Right lobe of liver (tissue), 6 donors: ENCODE data around the gene MAGI1. TPM values are rescaled to one million over a fixed set of nuclear protein-coding genes. Genes with fewer than 3 reads are reported as not detected.
A peak's percentile ranks its signal among the peaks of the same experiment; 100 is the strongest.

Experiments used
- ATAC-seq, 4 donors: fragments of 200-7000 bp; cut with Tn5 transposase; one replicate each; pipeline ENCODE4 v1.9.1; 2020; ENCODE audit warnings: mild to moderate bottlenecking in 4 of 4, moderate library complexity in 4 of 4
- DNase-seq, 3 donors: peaks; one replicate each; pipeline ENCODE4 v3.0.0-alpha.2; 2020
- H3K27ac ChIP-seq, 3 donors: fragments of 200-600 bp; one replicate each; pipeline ENCODE4 v1.8.0; 2022
- H3K27me3 ChIP-seq, 2 donors: fragments of 200-600 bp; one replicate each; pipeline ENCODE4 v1.8.0; 2022
- H3K36me3 ChIP-seq, 4 donors: fragments of 200-600 bp; sonication (generic) in 1 of 4; one replicate each; pipeline versions ENCODE4 v1.5.1 to v1.8.0; 2017 to 2022; ENCODE audit warnings: control low read depth in 1 of 4
- H3K4me1 ChIP-seq, 4 donors: fragments of 200-600 bp; sonication (generic) in 1 of 4; one replicate each; pipeline versions ENCODE4 v1.5.1 to v1.8.0; 2017 to 2022; ENCODE audit warnings: control low read depth in 1 of 4
- H3K4me3 ChIP-seq, 3 donors: fragments of 200-600 bp; one replicate each; pipeline ENCODE4 v1.8.0; 2022
- H3K9me3 ChIP-seq, 4 donors: fragments of 200-600 bp; sonication (generic) in 1 of 4; one replicate each; pipeline versions ENCODE4 v1.5.1 to v1.8.0; 2017 to 2022; ENCODE audit warnings: control low read depth in 1 of 4
- POLR2A ChIP-seq: fragments of 450-650 bp; IDR thresholded peaks from one replicate; pipeline ENCODE4 v1.6.1; 2017; ENCODE audit warnings: antibody characterized with exemption, mild to moderate bottlenecking
- WGBS: methylation state at CpG from one replicate; pipeline ENCODE4 v1.1.6; 2018; ENCODE audit warnings: low coverage, low lambda C conversion rate; ENCODE audit not compliant: insufficient coverage; ENCODE audit errors: missing lambda C conversion rate; 5-methylcytosine and 5-hydroxymethylcytosine counted together
- intact Hi-C, 2 donors: fragments of 100-400 bp; cut with DNase I; formaldehyde crosslinking; loops; one replicate each; pipeline versions ENCODE4 v1.11.2 to v1.14.1; 2022
- total RNA-seq, 6 experiments: library from RNA; depleted of rRNA in 2 of 6; stranded (reverse); fragments of >200 nt in 2 of 6; fragmentation: NEBNext Ultra II Directional in 3 of 6; extraction: Animal tissue kit (Norgen Biotek cat#: 25700) in 3 of 6; gene quantifications; one replicate each; pipeline versions ENCODE4 v1.1.0 to v1.2.4, GENCODE V29; 2016 to 2023
- TF ChIP-seq, protein P1 (sequence below), 4 donors: fragments of 200-600 bp in 3 of 4; fragments of 450-650 bp in 1 of 4; IDR thresholded peaks; one replicate each; pipeline versions ENCODE4 v1.5.1 to v1.8.0; 2016 to 2022; ENCODE audit warnings: antibody characterized with exemption in 4 of 4, mild to moderate bottlenecking in 2 of 4
- donor health status: DM: no; HTN: yes; CAD: no.
- donor health status: DM: no; HTN: no; CAD: no.
- donor health status: DM: no; HTN: no; CAD: no.
- donor health status: DM: no; HTN: yes; CAD: no.
- donor health status: DM: no; HTN: yes; CAD: no.

The MAGI1 gene
- total RNA-seq, 6 experiments from 2014 or later: 22.6 to 37.7 (median 26.9) TPM

DNA sequence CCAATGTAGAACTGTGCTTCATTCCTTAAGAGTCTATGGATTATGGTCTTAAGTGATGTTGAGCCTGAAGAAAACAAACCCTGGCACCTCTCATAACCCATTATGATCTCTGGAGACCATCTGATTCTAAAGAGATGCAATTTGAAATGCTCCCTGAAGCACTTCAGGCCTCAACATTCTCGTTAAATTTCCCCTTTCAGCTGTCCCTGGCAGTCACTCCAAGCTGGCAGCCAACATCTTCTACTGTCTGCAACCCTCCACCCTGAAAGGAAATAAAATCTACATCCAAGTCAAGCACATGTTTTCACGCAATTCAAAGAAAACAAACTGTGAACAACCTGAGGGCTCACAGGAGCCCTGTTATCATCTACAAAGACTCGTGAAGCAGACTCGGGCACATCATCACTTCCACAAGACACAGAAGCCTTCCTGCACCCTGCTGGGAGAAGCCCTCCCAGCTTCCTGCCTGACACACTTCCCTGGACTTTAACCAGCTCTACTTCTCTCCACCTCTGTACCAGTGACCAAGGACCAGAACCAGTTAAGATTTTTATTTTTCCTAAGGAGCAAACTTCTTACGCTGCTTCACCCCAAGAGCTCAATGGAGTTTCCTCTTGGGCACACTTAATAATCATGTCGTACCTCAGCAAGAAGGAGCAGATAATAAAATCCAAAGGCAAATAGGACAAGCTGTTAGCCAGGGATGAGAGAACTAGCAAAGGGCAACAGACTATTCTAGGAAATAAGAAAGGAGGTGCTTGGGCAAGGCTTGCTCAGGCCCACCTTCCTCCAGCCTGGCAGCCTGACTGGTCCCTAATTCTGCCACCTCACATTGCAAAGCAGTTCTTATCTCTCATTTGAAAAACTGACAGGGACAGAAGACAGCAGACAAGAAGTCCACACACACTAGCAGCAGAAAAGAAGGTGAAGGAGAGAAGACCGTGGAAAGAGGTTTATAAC is 67.1 kb downstream of the MAGI1 start:
- H3K27ac ChIP-seq: no peak overlapping the region
- no peaks in the 10 kb centered on the region for H3K9me3 ChIP-seq
- WGBS: 59% methylated on average over 7 of the region's 7 CpGs
- TF ChIP-seq, protein P1, sequence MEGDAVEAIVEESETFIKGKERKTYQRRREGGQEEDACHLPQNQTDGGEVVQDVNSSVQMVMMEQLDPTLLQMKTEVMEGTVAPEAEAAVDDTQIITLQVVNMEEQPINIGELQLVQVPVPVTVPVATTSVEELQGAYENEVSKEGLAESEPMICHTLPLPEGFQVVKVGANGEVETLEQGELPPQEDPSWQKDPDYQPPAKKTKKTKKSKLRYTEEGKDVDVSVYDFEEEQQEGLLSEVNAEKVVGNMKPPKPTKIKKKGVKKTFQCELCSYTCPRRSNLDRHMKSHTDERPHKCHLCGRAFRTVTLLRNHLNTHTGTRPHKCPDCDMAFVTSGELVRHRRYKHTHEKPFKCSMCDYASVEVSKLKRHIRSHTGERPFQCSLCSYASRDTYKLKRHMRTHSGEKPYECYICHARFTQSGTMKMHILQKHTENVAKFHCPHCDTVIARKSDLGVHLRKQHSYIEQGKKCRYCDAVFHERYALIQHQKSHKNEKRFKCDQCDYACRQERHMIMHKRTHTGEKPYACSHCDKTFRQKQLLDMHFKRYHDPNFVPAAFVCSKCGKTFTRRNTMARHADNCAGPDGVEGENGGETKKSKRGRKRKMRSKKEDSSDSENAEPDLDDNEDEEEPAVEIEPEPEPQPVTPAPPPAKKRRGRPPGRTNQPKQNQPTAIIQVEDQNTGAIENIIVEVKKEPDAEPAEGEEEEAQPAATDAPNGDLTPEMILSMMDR (IDR thresholded peaks at IDR 0.05): no peak
- no peak for TF ChIP-seq POLR2A
- intact Hi-C loops: no loop called here
- H3K4me1 ChIP-seq: no peaks in the 10 kb centered on the region
- DNase-seq (no peak), ATAC-seq (peak in 3 of 4 donors; percentile 22 to 54 (median 53))
- no peak overlapping the region for H3K4me3 ChIP-seq
- no peaks in the 10 kb centered on the region for H3K36me3 ChIP-seq
- no peaks in the 10 kb centered on the region for H3K27me3 ChIP-seq

DNA sequence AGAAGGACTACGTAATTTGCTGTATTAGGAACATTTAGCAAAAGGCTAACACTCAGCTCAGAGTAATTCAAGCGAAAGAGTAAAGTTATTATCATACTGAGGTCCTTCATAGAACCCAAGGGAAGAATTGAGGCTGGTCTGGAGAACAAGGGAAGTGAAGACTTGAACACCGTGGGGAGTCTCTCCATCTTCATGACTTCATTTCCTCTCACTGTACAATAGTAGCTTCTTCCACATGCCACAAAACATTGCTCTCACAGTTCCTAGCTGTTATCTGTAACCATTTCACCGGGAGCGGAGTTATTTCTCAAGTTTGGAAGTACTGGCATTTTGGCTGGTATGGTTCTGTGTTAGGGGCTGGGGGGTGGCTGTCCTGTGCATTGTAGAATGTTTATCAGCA is 69.7 kb downstream of the MAGI1 start:
- Histone ChIP-seq H3K27ac (no peak overlapping the region), H3K27me3 (no peaks in the 10 kb centered on the region), H3K36me3 (no peaks in the 10 kb centered on the region), H3K4me3 (no peak overlapping the region), H3K4me1 (no peaks in the 10 kb centered on the region), H3K9me3 (no peaks in the 10 kb centered on the region)
- no peak for ATAC-seq
- no peak for TF ChIP-seq POLR2A
- TF ChIP-seq, protein P1 (IDR thresholded peaks at IDR 0.05): no peak
- no peak for DNase-seq
- intact Hi-C loops: no loop called here
- WGBS: 73% methylated on average over 5 of the region's 5 CpGs

DNA sequence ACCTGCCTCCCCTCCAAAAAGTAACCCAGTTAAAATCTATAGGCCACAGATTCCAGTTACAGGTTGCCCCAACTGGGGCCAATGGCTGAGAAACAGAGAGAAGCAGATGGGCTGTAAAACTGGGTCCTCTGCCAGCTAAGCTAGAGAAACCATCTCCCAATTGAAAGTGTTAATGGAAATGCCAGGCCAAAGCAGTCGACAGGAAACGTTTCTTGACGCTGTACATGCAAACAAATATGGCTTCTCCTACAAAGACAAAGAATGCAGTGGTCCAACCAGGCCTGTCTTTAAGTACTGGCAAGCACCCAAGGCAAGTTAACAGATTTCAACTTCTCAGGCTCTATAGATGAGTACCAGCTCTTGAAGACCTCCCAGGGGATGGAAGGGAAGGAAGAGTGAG is 71.3 kb downstream of the MAGI1 start:
- DNase-seq: no peak
- Histone ChIP-seq H3K4me1 (no peaks in the 10 kb centered on the region), H3K9me3 (no peaks in the 10 kb centered on the region), H3K27me3 (no peaks in the 10 kb centered on the region), H3K27ac (no peak overlapping the region), H3K4me3 (no peak overlapping the region), H3K36me3 (no peaks in the 10 kb centered on the region)
- WGBS: 80% methylated on average over 1 of the region's 3 CpGs
- ATAC-seq: no peak
- TF ChIP-seq, protein P1 (IDR thresholded peaks at IDR 0.05): no peak
- no peak for TF ChIP-seq POLR2A
- intact Hi-C loops: no loop called here

DNA sequence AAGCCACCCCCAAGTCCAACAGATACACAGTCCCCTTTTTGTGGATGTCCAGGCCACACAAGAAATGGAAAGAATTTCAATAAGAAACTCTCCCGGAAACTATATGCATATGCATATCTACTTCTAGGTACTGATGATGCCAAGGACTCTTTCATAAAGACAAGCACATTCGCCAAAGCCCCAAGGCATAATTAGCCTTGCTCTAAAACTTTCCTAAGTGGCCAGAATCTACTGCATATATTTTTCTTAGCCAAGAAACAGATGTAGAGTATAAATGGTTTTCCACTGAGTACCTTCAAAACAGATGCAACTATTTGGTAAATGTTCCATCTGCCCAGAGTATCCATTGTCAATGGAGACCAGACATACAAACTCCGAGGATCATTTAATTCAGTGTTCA is 73.9 kb downstream of the MAGI1 start:
- H3K36me3 ChIP-seq: no peaks in the 10 kb centered on the region
- intact Hi-C loops: no loop called here
- H3K4me1 ChIP-seq: peaks cover 0 to 5% (median 0%) of the 10 kb centered on the region in 4 donors
- ATAC-seq (no peak), DNase-seq (no peak)
- H3K27me3 ChIP-seq: no peaks in the 10 kb centered on the region
- no peak overlapping the region for H3K4me3 ChIP-seq
- TF ChIP-seq, protein P1 (IDR thresholded peaks at IDR 0.05): no peak
- no peak for TF ChIP-seq POLR2A
- H3K27ac ChIP-seq: no peak overlapping the region
- no peaks in the 10 kb centered on the region for H3K9me3 ChIP-seq
- 97% methylated on average over 3 of the region's 3 CpGs for WGBS
